Superior temporal gyrus (tissue), 1 donor: ENCODE results near the gene NTNG2.
A peak's percentile ranks its signal among the peaks of the same experiment; 100 is the strongest.

Experiments used
- DNase-seq: peaks from one replicate; pipeline ENCODE4 v3.0.0-alpha.2; 2016; ENCODE audit errors: extremely low spot score

NTNG2 gene

GRCh38 chr9:132201780-132202703 lies 40.2 kb downstream of the NTNG2 start:
- no peak for DNase-seq

GRCh38 chr9:132204883-132205282 lies 43.0 kb downstream of the NTNG2 start:
- DNase-seq = no peak

- no peak for DNase-seq
Observed at GRCh38 chr9:132207215-132207614, 45.4 kb downstream of the NTNG2 start.

DNA sequence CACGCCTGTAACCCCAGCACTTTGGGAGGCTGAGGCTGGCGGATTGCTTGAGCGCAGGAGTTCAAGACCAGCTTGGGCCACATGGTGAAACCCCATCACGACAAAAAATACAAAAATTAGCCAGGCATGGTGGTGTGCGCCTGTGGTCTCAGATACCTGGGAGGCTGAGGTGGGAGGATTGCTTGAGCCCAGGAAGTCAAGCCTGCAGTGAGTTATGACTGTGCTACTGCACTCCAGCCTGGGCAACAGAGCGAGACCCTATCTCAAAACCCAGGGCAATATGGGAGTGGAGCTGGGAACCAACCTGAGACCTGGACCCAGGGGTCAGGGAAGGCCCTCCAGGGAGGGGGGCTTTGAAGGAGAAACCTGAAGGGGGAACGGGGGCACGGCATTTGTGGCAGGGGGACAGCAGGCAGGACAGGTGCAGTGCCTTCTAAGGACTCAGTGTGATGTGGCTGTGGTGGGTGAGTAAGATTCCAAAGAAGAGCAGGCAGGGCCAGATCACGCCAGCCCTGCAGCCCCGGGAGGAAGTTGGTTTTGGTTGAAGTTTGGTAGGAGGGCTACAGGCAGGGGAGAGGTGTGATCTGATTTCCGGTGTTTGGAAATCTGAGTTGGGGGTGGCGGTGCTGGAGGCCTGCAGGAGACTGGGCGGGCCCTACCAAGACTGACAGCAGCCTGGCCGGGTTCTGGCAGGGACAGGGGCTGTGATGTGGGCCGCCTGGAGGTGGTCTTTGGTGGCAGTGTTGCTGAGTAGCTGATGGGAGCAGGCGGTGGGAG lies 46.2 kb downstream of the NTNG2 start:
- no peak for DNase-seq

DNA sequence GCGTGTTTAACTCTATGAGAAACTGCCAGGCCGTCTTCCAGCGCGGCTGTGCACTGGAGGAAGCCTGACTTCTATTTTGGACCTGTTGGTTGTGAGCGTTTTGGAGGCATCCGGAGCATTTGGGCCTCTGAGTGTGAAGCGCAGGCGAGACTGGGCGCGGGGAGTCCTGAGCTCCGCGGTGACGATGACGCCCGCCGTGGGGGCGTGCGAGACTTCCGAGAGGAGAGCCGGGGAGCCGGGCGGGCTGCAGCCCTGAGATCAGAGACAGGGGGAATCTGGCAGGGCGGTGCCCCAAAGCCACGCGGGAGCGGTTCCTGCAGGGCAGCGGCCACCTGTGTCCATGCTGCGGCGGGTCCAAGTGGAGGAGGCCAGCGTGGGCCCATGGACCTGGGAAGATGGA lies 47.4 kb downstream of the NTNG2 start:
- no peak for DNase-seq

DNA sequence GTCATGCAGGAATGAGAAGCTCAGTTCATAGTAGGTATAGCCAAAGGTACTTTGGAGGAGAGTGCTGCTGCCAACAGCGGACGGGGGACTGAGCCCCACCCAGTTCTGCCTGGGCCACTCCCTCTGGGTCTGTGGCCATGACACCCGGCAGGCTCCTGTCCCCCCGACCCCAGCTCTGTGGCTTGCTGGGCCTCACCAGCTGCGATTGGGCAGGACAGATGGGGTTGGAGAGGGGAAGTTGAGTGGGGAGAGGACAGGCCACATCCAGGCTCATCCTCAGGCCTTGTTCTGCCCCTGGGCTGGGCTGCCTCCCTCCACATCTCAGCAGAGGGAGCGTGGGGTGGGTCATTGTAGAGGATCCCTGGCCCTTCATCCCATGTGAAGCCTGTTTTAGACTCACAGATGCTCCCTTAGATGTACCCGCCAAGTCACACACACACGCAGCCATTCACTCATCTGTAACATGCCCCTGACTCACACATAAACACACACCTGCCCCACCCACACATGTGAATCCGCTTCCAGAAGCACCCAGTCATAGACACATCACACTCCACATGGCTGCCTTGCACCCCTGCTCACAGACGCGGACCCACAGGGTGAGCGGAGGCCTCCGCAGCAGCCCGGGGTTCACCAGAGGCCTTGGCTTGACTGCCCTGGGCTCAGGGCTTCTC lies 48.8 kb downstream of the NTNG2 start:
- DNase-seq = no peak

DNA sequence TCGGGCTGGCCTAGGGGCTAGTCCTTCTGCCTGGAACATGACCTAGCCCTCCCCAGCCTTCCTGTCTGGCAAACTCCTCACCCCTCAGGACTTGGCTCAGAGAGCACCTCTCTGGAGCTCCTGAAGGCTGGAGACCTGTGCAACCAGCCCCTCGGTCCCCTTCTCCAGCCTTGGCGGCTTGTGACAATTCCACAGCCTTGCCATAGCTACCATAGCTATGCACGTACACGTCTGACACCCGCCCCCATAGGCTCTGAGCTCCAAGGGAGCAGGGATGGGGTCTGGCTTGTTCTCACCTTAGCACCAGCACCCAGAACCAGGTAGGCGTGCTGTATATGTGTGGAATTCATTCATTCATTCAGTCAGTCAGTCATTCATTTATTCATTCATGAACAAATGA lies 49.7 kb downstream of the NTNG2 start:
- DNase-seq = no peak

DNA sequence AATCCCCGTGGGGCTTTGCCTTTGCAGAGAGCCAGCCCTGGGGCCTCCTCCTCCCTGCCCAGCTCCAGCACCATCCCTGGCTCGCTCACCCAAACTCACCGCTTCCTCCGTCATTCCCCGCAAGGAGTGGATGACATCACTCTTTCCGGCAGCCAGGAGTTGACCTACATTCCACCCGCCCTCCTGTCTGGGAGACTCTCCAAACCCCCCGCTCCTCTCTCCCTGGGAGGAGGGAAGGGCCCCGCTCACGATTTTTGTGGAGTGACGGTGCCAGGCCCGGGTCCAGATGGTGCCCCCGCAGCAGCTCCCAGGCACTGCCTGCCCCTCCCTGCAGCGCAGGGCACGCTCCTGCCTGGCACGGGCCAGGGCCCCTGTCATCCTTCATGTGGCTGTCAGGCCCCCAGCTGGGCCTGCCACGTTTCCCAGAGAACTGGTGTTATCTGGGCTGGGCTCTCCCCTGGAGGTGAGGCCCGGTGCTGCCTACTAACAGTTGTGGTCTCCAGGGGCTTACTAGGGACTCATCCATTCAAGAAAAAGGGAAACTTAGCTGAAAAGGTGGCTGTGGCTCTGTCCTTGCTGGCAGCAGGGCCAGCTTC lies 52.3 kb downstream of the NTNG2 start:
- peak; percentile 79 for DNase-seq

DNA sequence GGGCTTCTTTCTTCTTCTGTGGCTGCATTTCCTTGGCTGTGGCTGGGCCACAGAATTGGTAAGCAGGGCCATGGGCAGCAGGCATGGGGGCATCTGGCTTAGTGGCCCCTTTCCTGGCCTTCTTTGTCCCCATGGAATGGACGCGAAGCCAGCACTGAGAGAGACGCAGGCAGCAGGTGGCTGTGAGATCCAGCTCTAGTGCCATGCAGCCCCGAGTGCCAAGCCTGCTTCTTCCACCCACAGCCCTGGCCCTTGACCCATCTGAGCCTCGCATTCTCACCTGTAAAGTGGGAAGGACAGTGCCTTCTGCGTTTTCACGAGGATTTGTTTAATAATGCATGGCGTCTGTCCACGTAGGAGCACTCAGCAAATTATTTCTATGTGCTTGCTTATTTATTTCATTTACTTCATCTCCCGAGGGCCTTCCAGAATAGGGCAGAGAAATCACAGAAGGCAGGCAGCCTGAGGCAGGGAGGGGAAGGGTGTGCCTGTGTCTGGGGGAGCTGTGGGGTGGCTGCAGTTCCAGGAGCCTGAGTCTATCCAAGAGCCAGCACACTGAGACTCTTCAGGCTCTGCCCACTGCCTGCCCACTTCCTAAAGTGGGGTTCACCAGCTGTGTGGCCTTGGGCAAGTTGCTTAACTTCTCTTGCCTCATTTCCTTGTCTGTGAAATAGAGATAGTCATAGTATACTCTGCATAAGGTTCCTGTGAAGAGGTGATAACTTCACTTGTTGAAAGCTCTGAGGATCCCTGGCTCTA lies 55.2 kb downstream of the NTNG2 start:
- DNase-seq = no peak

- no peak for DNase-seq
Observed at GRCh38 chr9:132218208-132218607, 56.4 kb downstream of the NTNG2 start.

DNA sequence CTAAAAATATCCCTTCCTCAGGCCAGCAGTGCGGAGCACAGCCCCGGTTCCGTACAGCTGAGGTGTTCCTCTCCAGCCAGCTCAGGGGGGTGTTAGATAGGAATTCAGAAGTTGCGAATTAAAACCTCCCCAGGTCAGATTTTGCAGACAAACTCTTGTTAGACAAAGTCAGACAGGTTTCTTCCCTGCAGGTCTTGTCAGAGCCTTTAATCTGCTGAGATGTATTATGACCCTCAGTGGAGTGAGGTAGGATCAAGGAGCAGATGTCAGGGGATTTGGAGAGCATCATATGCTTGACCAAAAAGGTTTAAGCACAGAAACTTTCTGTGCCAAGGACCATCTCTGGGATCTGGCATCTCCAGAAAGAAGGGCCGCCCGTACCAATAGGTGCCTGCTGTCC lies 60.1 kb downstream of the NTNG2 start:
- no peak for DNase-seq

DNA sequence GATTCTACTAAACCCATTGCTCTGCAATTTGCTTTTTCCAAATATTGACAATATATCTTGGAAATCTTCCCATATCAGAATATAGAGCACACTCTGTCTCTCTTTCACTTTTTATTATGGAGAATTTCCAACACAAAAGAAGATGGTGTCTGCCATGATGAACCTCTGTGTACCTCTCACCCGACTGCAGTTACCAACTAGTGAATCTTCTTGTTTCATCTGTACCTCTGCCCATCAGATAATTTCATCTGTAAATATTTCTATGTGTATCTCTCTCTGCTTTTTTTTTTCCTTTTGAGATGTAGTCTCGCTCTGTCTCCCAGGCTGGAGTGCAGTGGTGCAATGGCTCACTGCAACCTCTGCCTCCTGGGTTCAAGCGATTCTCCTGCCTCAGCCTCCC lies 62.8 kb downstream of the NTNG2 start:
- no peak for DNase-seq

GRCh38 chr9:132226571-132227430 lies 64.9 kb downstream of the NTNG2 start:
- DNase-seq = no peak

GRCh38 chr9:132228062-132228461 lies 66.2 kb downstream of the NTNG2 start:
- DNase-seq = no peak

DNA sequence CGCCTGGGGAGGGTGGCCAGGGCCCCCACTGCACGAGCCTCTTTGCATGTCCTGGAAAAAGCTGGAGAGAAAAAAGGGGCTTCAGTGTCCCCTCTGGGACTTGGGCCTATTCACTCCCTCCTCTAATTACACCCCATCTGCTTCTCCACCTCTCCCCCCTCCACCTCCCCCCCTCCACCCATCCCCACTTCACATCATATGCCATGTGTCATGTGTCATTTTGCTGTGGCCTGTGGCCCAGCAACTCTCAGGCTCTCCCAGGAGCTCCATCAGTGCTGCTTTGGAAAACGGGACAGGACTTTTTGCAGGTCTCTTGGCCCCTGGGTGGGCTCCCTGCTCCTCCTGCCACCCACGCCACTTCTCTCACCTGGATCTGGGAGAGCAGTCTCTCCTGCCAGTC lies 68.7 kb downstream of the NTNG2 start:
- no peak for DNase-seq

- no peak for DNase-seq
Observed at GRCh38 chr9:132231019-132231701, 69.3 kb downstream of the NTNG2 start.

DNA sequence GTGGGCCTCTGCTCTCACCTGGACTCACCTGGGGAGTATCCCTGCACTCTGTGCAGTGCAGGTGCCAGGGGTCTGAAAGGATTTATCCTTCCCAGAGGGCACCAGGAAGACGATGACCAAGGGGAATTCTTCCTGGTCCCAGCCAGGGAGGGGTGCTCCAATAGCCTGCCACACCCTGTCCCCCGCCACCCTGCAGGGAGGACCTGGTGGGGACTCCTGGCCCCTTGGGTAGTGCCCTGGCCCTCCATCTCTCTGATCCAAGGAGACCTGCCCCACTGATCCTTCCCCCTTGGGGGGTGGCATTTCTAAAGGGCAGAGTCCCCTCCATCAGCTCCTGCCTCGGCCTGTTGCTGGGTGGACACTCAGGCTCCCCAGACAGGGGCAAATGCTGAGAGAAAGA lies 70.7 kb downstream of the NTNG2 start:
- DNase-seq = no peak

DNA sequence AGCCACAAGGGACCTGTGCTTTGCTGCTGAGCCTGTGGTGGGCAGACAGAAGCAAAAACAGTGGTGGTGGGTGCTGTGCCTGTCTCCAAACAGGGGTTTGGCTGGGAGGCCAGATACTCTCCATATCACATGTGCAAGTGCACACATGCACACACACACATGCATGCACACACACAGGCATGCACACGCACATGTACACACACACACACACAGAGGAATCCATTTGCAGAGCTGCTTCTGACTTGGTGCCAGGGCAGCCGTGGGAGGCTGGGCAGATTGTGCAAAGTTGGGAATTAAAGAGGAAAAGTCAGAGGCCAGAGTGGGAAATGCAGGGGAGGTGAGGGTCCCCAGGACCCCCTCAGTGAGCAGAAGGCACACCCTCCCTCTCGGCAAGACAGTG lies 71.3 kb downstream of the NTNG2 start:
- no peak for DNase-seq

GRCh38 chr9:132234535-132234934 lies 72.7 kb downstream of the NTNG2 start:
- no peak for DNase-seq

GRCh38 chr9:132235125-132235524 lies 73.3 kb downstream of the NTNG2 start:
- no peak for DNase-seq
